HG03565 (cell line): ENCODE data around the gene UBE2S.
"Not testable (repeated sequence)": the region's sequence is repeated elsewhere in the genome, so short reads cannot be mapped to it uniquely, and the experiment has no call there.

ENCODE experiments used
- ATAC-seq: cut with Tn5 transposase; IDR thresholded peaks from one replicate; pipeline ENCODE4 v1.9.1; 2021; ENCODE audit warnings: mild to moderate bottlenecking, moderate library complexity; ENCODE audit not compliant: unreplicated experiment

UBE2S gene

DNA sequence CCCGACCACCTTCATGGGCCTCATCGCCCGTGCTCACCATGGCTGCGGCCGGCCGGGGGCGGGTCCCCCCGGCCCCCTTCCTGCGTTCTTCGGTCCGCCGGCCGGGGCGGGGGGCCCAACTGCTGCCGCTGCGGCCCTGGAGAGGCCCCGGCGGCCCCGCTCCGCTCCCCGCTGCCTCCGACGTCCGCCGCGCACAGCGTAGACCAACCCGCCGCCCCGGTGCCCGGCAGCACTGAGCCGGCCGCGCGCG, at the start of gene UBE2S:
Gene UBE2S (minus strand): TSS at position 239 of the 250 bp plus-strand sequence. CDS start 199 bp downstream, at position 40.
- ATAC-seq, result not testable (repeated sequence)

DNA sequence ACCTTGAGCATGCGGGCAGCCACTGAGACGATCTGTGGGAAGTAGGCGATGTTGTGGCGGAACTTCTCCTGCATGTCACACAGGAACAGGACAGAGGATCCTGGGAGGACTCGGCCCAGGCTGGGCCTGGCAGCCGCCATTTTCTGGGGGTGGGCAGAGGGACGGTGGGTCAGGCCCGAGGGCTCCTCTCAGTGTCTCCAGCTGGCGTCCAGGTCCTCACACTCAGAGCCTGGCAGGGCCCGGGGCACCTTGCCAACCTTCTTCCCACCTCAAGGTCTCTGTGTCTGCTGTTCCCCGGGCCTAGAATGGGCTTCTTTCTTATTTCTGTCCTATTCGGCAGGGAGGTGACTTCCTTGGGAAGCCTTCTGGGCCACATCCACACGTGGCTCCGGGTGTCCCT, 48.8 kb upstream of the UBE2S start:
- no peak for ATAC-seq

DNA sequence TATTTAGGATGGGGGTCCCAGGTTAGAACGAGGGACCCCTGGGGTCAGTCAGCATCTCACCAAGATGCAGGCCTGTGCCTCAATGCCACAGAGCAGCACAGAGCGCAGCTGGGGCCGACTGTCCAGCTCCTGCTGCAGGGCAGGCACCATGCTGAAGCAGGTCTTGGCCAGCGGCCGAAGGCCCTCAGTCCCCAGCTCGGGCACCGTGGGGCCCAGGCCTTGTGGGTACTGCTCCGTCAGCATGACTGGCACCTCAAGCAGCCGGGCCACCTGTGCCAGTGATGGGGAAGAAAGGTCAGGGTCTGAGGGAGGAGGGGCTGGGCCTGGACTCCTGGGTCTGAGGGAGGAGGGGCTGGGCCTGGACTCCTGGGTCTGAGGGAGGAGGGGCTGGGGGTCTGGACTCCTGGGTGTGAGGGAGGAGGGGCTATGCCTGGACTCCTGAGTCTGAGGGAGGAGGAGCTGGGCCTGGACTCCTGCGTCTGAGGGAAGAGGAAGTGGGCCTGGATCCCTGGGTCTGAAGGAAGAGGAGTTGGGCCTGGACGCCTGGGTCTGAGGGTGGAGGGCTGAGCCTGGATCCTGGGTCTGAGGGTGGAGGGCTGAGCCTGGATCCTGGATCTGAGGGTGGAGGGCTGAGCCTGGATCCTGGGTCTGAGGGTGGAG, 48.1 kb upstream of the UBE2S start:
- no peak for ATAC-seq

DNA sequence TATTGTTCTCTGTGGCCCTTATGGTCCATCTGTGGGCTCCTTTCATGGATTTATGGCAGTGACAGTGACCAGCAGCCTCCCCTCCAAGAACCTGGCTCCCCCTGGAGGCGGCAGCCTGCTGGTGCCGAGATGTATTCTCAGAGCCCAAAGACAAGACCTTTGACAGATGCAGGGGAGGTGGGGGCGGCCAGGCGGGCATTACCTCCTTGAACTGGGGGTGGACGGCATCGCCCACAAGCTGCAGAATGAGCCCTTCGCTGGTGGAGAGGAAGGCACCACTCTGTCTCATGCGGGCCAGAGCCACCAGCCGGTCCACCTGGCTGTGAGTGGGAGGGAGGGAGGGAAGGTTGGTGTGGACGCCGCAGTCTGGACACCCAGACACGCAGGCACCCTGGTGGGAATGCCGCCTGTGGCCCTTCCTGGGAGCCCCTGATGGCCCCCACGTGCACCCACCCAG, 47.2 kb upstream of the UBE2S start:
- no peak for ATAC-seq

DNA sequence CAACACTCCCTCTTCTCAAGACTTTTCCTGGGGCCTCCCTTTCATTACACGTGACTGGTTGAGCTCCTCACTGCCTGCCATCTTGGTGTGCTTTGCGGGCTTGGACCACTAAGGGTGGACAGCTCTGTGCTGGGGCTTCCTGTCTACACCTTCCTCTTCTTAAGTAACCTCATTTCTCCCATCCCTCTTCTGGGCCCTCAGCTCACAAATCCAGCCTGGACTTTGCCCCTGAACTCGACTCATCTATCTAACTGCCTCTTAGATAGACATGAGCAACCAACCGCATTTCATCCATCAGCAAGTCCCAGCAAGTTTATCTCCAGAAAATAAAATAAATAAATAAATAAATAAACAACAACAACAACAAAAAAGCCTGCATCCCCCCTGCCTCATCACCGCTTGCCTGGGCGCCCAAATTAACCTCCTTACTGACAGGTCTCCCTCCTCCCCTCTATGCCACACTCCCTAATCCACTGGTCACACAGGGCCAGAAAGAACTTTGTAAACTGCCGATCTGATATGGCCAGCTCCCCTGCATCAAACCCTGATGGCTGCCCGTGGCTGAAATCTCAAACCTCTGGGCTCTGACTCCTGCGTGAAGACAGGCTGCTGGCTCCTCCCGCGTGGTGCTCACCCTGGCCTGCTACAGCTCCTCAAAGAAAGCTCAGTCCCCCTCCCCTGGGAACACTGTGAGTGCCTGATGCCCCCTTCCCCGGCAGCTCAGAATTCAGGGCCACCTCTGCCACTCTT, 46.1 kb upstream of the UBE2S start:
- no peak for ATAC-seq

DNA sequence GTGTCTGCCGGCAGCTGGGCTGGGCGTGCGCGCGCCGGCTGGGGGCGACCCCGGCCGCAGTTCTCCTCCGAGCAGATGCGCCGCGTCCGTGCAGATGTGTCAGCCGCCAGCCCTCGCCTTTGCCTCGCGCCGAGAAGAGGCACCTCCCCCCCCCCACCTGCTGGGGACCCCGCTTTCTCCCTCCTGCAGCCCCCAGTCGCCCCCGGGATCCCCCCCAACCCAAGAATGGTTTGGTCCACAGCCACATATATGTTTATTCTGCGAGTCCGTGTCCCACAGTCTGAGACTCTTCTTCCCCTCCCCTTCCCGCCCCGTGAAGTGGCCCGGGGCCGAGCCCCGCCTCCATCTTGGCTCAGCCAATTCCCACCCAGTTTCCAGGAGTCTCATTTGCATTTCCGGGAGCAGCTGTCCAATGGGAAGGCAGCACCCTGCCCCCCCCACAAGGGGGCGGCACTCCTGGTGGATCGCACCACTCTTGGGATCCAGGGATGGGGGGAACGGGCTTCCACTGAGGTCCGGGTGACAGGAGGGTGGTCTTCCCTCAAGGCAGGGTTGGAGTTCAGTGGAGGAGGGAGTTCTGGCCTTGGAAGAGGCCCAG, 45.3 kb upstream of the UBE2S start:
- no peak for ATAC-seq

DNA sequence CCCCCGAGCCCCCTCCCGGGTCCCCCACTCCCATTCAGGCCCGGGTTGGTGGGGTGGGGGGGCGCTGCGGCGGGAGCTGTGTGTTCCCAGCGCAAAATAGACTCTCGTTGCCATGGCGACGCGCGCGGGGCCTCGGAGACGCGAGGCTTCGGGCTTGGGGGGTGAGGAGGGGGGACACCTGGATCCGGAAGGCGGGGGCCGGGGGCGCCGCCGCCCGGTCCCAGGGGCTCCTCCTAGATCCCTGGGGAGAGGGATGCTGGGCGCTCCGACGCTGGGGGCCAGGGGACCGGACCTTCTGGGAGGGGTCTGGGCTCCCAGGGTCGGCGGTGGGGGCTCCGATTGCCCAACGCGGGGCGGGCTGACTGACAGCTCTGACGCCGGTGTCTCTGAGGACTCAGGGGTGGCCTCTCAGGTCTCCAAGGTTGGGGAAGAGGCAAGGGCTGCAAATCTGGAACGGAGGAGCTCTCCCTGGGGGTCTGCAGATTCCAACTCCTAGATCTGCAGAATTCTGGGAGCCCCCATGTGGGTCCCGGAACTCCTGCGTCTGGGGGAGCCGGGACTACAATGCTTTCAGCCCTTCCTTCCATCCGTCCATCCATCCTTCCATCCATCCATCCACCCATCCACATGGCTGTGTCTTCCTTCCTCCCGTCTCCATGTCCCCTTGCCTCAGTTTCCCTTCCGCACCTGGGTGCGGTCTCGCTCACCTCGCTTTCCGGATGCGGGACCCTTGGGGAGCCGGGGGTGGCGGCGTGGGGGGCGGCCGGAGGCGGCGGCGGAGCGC, 44.6 kb upstream of the UBE2S start:
- no peak for ATAC-seq

DNA sequence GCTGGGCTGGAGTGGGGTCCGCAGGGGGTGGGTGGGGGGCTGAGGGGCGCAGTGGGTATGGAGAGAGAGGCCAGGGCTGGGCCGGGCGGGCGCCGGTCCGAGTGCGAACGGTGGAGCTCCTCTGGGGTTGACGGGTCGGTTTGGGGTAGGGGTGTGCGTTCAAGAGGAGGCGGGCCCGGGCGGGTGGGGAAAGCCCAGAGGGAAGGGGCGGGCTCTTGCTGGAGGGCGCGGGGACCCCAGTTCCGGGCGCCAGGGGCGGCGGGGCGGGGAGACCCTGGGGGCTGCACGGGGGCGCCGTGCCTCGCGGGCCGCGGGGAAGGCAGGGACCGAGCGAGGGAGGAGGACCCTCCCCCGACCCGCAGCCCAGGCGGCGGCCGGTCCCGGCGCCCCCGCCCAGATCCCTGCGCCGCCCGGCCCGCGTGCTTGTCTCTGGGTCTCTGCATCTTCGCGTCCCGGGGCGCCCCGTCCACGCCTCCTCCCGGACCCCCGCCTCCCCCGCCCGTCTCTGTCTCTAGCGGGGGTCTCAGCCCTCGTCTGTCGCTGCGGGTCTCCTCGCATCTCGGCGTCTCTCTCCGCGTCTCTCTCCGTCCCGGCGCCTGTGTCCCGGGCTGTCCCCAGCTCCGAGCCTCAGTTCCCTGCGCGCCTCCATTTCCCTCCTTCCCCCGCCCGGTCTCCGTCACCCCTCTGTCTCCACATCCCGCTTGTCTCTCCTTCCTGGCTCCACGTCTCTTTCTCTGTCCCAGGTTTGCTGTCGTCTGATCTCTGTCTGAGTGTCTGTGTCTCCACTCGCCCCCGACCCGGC, 43.8 kb upstream of the UBE2S start:
- ATAC-seq, result no peak

DNA sequence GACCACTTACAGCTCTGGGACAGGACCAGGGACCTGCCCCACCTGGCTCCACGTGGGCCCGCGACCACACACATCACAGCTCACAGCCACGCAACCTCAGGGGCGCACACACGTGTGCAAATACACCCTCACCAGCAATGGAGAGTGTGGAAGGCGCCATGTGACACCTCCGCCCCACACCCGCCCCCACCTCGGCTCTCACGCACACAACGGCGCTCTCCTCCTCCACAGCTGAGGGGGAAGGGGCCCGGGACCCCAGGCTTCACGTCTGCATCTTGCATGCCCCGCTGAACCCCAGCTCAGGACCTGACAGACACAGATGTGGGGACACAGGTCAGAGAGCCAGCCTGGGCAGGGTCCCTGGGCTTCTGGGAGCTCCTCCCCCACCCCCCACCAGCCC, 41.9 kb upstream of the UBE2S start:
- ATAC-seq, result no peak

DNA sequence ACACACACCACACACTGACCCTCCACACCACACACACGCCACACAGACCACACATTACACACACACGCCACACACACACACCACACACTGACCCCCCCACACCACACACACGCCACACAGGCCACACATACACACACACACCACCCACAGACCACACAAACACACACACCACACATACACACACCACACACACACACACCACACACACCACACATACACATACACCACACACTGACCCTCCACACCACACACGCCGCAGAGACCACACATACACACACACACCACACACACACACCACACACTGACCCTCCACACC, 40.5 kb upstream of the UBE2S start:
- ATAC-seq, result not testable (repeated sequence)

DNA sequence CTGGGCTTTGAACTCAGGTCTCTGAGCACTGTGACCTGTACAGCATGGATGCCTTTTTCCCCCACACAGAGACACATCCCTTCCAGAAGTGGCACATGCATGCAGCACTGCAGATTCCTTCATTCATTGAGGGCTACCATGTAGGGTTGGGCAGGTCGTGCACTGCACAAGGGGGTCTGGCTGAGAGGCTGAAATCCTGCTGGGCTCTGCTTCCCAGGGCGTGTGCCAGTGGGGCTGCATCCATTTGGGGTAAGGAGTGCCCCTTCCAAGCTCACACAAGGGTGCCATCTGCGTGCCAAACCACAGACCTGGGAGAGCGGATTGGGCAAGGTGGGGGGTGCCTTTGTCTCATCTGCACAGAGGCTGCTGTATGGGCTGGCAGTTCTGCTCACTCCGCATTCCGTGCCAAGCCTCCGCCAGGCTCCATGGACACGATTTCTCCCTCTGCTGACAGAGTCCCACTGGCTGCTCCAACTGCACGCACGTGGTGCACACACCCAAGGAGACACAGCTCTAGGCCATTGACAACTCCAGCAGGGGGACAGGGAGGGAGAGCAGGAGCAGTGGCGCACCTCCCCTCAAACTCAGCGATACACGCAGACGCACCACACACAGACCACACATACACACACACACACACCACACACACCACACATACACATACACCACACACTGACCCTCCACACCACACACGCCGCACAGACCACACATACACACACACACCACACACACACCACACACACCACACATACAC, 40.0 kb upstream of the UBE2S start:
- ATAC-seq, result no peak

DNA sequence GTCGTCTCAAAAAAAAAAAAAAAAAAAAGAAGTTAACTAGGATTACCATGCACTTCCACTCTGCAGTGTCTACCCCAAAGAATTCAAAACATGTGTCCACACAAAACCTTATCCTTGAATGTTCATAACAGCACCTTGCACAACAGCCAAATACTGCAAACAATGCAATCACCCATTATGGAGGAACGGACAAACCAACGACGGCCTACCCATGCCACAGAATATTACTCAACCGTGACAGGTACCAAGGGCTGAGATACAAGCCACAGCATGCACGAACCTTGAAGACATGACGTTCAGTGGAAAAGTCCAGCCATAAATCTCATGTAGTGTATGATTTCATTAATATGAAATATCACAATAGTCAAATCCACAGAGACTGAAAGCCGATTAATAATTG, 38.5 kb upstream of the UBE2S start:
- no peak for ATAC-seq

DNA sequence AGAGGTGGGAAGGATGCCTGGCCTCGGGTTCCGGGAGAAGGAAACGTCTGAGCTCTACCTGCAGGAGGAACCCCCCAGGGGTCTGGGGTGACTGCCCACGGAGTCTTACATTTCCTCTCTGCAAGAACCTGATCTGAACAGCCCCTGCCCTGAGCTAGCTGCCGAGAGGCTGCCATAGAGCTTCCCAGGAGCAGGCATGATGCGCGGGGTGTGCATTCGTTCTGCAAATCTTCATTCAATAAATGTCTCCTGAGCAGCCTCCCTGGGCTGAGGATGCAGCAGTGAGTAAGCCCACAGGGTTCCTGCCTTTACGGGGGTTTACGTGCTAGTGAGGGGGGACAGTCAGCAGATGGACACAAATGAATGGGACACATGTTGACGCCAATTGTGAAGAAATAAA, 37.1 kb upstream of the UBE2S start:
- no peak for ATAC-seq

DNA sequence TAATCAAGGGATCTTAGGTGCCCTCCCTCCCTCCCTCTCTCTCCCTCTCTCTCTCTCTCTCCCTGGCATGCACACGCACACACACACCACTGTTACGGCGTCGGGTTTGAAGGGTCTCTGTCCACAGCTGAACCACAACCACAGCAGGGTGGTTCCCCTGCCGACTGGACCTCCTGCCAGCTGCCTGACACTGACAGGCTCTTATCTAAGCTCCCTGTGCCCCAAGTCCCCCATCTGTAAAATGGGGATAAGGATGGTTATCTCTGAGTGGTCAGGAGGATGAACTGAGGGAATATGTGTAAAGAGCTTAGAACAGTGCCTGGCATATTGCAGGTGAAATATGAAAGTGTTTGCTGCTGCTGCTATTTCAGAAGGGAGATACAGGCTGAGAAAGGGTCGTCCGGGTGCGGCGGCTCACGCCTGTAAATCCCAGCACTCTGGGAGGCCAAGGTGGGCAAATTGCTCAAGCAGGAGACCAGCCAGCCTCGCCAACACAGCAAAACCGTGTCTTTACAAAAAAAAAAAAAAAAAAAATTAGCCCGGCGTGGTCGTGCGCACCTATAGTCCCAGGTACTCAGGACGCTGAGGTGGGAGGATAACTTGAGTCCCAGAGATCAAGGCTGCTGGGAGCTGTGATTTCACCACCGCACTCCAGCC, 36.4 kb upstream of the UBE2S start:
- no peak for ATAC-seq

DNA sequence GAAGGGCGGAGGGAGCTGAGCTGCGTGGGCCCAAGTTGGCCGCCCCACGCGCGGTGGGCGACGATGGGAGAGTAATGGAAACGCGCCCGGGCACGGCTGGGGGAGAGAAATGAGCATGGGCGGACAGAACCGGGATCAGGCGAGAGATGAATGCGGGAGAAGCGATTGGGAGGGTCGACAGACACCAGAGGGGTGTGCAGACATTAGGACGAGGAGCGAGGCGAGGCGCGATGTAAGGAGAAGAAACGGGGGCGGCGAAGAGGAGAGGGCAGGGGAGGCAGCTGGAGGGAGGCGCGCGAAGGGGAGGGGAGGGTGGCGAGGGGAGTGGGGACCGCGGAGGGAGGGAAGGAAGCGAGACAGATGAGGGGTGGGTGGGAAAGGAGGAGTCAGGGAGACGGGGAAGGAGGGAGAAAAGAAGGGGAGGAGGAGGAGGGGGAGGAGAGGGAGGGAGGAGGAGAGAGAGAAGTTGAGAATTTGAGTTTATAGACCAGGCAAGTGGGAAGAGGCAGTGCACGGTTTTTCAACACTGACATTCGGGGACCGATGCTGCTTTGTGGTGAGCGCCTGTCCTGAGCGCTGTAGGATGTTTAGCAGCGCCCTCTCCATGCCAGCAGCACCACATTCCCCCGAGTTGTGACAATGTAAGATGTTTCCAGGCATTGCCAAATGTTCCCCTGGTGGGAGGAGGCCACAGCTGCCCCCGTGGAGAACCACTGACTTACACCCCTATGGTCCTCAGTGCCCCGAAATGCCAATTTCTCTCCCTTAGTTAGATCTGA, 35.6 kb upstream of the UBE2S start, which contains the start of gene SHISA7:
Gene SHISA7 (minus strand): TSS at position 256 of the 779 bp plus-strand sequence. CDS start 437 bp downstream, outside the sequence.
- no peak for ATAC-seq

DNA sequence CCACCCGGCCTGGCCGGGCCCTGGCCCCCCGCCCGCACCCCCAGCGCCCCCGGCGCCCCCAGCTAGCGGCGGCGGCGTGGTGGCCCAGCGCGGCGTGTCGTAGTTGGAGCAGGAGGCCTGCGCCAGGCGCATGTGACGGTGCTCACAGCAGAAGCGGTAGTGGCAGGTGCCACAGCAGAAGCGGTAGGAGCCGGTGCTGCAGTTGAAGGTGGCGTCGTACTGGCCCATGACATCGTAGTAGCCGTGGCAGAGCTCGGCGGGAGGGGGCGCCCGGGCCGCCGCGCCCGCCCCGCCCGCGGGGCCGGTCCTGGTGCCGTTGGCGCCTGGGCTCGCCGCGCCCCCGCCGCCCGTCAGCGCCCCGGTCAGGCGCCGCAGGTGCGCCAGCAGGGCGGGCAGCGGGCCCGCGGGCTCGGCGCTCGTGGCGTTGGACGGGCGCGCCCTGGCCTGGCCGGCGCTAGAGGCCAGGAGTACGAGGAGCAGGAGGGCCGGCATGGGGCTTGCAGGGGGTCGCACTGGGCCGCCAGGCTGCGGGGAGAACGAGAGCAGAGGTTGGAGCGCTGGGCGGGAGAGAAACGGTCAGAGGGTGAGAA, 34.9 kb upstream of the UBE2S start:
- no peak for ATAC-seq

DNA sequence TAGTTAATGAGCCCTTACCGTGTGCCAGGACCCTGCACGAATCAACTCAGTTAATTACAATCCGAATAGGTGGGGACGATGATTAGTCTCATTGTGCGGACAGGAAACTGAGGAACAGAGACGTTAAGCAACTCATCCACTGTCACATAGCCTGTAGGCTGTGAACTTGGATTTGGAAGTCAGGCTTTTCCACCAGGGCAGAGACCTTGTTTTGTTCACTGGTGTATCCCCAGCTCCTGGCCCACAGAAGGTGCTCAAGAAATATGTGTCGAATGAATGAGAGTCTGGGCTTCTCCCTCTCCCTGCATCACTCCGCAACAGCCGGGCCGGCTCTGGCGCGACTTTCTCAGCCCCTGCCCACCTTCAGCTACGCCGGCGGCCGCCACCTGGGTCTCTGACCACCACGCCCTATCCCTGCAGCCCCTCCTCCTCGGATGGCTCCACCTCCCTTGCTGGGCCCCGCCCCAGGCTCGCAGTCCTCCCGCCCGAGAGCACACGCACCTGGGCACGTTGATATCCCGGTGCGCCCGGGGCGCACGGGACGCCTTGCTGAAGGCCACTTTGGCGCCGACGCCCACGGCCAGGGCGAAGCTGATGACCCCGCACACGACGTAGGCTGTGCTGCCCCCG, 34.2 kb upstream of the UBE2S start:
- no peak for ATAC-seq

DNA sequence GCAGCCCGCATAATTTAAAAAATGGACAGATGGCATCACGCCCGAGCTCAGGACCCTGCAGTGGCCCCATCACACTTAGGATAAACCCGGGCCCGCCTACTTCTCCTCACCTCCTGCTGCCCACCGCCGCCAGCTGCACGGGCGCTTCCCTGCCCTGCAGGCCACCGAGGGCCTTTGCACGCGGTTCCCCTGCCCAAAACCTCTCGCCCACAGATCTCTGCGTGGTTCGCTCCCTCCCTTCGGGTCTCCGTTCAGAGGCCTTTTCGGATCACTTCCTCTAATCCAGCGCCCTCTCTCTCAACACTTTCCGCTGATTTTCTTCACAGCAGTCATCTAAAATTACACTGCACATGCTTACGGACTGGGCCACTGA, 33.7 kb upstream of the UBE2S start:
- no peak for ATAC-seq
